Tibial nerve (tissue), 4 donors: ENCODE measurements around the gene FAM217A. TPM values are rescaled to one million over a fixed set of nuclear protein-coding genes. Genes with fewer than 3 reads are reported as not detected.

ENCODE experiments used
- DNase-seq, 2 donors: peaks; one replicate each; pipeline ENCODE4 v3.0.0-alpha.2; 2019; ENCODE audit warnings: low spot score in 2 of 2
- H3K27ac ChIP-seq, 4 donors: fragments of 200-600 bp; sonication (generic) in 3 of 4; one replicate each; pipeline ENCODE4 v1.5.1; 2017 to 2019; ENCODE audit warnings: mild to moderate bottlenecking in 1 of 4
- H3K27me3 ChIP-seq, 2 donors: fragments of 200-600 bp; sonication (generic) in 1 of 2; one replicate each; pipeline versions ENCODE4 v1.5.1 to v1.6.0; 2017 to 2019
- H3K36me3 ChIP-seq, 3 donors: fragments of 200-600 bp; sonication (generic); one replicate each; pipeline ENCODE4 v1.5.1; 2018 to 2019
- H3K4me1 ChIP-seq, 4 donors: fragments of 200-600 bp; sonication (generic) in 3 of 4; one replicate each; pipeline ENCODE4 v1.5.1; 2017 to 2019
- H3K4me3 ChIP-seq, 4 donors: fragments of 200-600 bp; sonication (generic) in 3 of 4; one replicate each; pipeline ENCODE4 v1.5.1; 2017 to 2019; ENCODE audit warnings: mild to moderate bottlenecking in 1 of 4, moderate library complexity in 1 of 4
- H3K9me3 ChIP-seq, 4 donors: fragments of 200-600 bp; sonication (generic) in 3 of 4; one replicate each; pipeline ENCODE4 v1.5.1; 2017 to 2019
- EP300 ChIP-seq, 2 donors: sonication (generic); formaldehyde crosslinking; IDR thresholded peaks; one replicate each; pipeline ENCODE4 v1.6.1; 2017; ENCODE audit warnings: antibody characterized with exemption in 2 of 2, mild to moderate bottlenecking in 1 of 2
- POLR2A ChIP-seq, 2 donors: fragments of 450-650 bp; IDR thresholded peaks; one replicate each; pipeline ENCODE4 v1.6.1; 2017; ENCODE audit warnings: antibody characterized with exemption in 2 of 2, mild to moderate bottlenecking in 2 of 2, moderate library complexity in 2 of 2
- WGBS, 2 donors: methylation state at CpG; one replicate each; pipeline ENCODE4 v1.1.5; 2018; 5-methylcytosine and 5-hydroxymethylcytosine counted together
- total RNA-seq, 4 donors: library from RNA; depleted of rRNA; stranded (reverse); fragments of >200 nt; gene quantifications; one replicate each; pipeline ENCODE4 v1.1.0, GENCODE V29; 2016
- TF ChIP-seq, protein P1 (sequence below), 5 experiments: fragments of 200-600 bp in 3 of 5; fragments of 450-650 bp in 2 of 5; sonication (generic) in 3 of 5; IDR thresholded peaks; one replicate each; pipeline ENCODE4 v1.5.1; 2016 to 2019; ENCODE audit warnings: antibody characterized with exemption in 5 of 5, mild to moderate bottlenecking in 3 of 5, moderate library complexity in 2 of 5

The FAM217A gene
- total RNA-seq, 4 donors from 2014 or later: not detected

DNA sequence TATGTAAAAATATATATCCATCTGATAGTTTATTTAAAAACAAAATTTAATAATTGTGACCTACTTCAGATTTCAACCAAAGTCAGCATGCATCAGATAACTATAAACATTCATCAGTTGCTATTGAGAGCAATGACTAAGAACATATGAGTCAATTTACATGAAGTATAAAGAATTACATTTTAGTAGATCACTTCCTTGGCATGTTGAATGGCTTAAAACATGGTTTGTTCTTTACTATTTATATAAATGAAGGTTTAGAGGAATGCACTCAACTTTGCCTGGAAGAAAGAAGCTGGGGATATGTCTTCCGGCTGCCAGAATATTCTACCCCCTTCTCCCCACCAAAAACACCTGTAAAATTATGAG is 6.4 kb upstream of the FAM217A start:
- no peaks in the 10 kb centered on the region for H3K36me3 ChIP-seq
- no peaks in the 10 kb centered on the region for H3K9me3 ChIP-seq
- H3K4me1 ChIP-seq: no peaks in the 10 kb centered on the region
- no peak overlapping the region for H3K4me3 ChIP-seq
- TF ChIP-seq EP300 (IDR thresholded peaks at IDR 0.05) (no peak), POLR2A (IDR thresholded peaks at IDR 0.05) (no peak)
- TF ChIP-seq, protein P1, sequence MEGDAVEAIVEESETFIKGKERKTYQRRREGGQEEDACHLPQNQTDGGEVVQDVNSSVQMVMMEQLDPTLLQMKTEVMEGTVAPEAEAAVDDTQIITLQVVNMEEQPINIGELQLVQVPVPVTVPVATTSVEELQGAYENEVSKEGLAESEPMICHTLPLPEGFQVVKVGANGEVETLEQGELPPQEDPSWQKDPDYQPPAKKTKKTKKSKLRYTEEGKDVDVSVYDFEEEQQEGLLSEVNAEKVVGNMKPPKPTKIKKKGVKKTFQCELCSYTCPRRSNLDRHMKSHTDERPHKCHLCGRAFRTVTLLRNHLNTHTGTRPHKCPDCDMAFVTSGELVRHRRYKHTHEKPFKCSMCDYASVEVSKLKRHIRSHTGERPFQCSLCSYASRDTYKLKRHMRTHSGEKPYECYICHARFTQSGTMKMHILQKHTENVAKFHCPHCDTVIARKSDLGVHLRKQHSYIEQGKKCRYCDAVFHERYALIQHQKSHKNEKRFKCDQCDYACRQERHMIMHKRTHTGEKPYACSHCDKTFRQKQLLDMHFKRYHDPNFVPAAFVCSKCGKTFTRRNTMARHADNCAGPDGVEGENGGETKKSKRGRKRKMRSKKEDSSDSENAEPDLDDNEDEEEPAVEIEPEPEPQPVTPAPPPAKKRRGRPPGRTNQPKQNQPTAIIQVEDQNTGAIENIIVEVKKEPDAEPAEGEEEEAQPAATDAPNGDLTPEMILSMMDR (IDR thresholded peaks at IDR 0.05): no peak
- DNase-seq: no peak
- WGBS, 2 donors: 90 to 98% methylated on average over 1 of the region's 1 CpG
- H3K27me3 ChIP-seq: no peaks in the 10 kb centered on the region
- no peak overlapping the region for H3K27ac ChIP-seq

DNA sequence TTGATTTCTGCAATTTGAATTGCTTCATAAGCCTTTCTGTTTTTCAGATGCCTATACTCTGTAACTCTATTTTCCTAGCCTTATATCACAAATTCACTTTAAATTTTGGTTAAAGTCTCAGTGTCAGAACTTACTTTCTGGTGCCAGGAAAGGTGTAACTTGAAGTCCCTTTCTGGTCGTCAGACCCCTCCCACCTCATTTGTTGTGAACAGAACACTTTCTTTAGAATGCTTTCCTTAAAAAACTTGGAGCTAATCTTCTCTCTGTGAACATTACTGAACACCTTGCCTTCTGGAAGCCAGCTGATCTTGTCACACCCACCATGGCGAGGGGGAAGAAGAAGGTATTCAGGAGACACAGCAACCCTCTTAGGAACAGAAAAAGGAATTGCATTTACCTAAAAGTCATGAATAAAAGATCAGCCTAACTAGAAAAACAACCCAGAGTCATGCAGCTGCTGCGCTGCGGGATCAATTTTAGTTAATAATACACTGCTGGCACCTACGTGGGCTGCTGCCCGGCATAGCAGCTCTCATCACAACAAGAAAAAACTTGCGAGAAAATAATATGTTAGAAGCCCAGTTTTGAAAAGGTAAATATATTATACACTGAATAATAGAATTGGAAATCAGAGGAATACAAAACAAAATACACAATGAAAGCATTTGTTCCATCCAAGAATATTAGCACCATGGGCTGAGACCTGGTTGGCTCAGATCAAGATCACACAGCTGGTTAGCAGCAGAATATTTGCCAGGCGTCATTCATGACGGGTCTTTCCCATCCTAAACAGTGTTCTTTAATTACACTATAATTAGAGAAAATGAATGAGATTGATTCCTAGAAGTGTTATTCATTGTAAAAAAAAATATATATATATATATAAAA is 5.8 kb upstream of the FAM217A start:
- WGBS, 2 donors: 76 to 81% methylated on average over 9 of the region's 9 CpGs

DNA sequence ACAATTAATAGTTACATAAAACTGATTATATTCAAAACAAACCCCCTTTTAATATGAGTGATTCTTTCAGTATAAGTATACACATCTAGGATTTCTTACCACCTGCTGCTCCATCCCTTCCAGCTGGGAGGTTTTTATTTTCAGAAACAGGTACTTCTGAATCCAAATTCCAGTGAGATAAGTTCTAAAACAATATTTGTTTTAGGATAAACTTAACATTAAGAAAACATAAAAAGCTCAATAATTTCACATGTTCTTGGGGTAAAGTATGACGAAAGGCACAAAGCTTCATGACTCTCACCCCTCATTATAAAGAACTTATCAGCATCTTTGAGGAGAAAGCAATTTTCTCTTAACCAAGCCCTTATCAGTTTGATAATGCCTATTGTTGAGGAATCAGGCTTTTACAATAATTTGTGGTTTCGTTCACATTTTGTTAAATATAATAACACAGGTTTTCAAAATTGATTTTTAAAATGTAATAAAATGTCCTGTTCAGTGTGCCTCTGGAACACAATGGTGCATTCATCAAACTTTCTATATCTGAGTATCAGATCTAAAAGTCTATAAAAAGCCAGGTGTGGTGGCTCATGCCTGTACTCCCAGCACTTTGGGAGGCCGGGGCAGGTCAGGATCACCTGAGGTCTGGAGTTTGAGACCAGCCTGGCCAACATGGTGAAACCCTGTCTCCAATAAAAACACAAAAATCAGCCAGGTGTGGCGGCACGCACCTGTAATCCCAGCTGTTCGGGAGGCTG is 4.3 kb downstream of the FAM217A start:
- H3K36me3 ChIP-seq: no peaks in the 10 kb centered on the region
- H3K27me3 ChIP-seq: peaks cover 0 to 19% of the 10 kb centered on the region in 2 donors
- no peaks in the 10 kb centered on the region for H3K9me3 ChIP-seq
- H3K4me3 ChIP-seq: no peak overlapping the region
- no peak overlapping the region for H3K27ac ChIP-seq
- H3K4me1 ChIP-seq: no peaks in the 10 kb centered on the region
- TF ChIP-seq POLR2A (IDR thresholded peaks at IDR 0.05) (no peak), EP300 (IDR thresholded peaks at IDR 0.05) (no peak)
- TF ChIP-seq, protein P1 (IDR thresholded peaks at IDR 0.05): no peak
- 77 to 91% methylated on average over 6 of the region's 6 CpGs for WGBS, 2 donors
- no peak for DNase-seq

More for the DNA sequence above, 5.8 kb upstream of the FAM217A start:
- Histone ChIP-seq H3K27ac (no peak overlapping the region), H3K27me3 (no peaks in the 10 kb centered on the region), H3K4me3 (no peak overlapping the region), H3K36me3 (no peaks in the 10 kb centered on the region), H3K9me3 (no peaks in the 10 kb centered on the region), H3K4me1 (no peaks in the 10 kb centered on the region)
- DNase-seq: no peak
- TF ChIP-seq EP300 (IDR thresholded peaks at IDR 0.05) (no peak), POLR2A (IDR thresholded peaks at IDR 0.05) (no peak)
- TF ChIP-seq, protein P1 (IDR thresholded peaks at IDR 0.05): no peak

DNA sequence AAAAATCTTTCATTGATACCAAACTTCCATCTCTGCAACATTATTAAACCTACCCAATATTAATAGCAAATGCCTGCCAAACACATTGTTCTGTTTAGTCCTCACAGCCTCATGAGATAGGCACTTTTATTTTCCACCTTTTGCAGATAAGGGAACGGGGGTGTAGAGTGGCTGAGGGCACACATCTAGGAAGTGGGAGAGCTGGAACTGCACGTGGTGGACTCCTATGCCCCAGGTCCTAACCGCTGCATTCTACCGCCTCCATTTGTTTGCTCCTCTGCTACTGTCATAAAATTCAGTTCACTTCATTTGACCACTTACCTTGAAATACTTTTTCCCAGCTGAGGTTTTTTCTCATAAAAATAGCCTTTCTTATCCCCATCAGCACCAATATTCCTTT is 7.6 kb downstream of the FAM217A start:
- no peaks in the 10 kb centered on the region for H3K27me3 ChIP-seq
- WGBS, 2 donors: 60 to 70% methylated on average over 4 of the region's 4 CpGs
- no peaks in the 10 kb centered on the region for H3K36me3 ChIP-seq
- no peak for TF ChIP-seq EP300 (IDR thresholded peaks at IDR 0.05)
- no peak for TF ChIP-seq POLR2A (IDR thresholded peaks at IDR 0.05)
- TF ChIP-seq, protein P1 (IDR thresholded peaks at IDR 0.05): no peak
- no peaks in the 10 kb centered on the region for H3K9me3 ChIP-seq
- DNase-seq: no peak
- no peaks in the 10 kb centered on the region for H3K4me1 ChIP-seq
- H3K4me3 ChIP-seq: no peak overlapping the region
- no peak overlapping the region for H3K27ac ChIP-seq

DNA sequence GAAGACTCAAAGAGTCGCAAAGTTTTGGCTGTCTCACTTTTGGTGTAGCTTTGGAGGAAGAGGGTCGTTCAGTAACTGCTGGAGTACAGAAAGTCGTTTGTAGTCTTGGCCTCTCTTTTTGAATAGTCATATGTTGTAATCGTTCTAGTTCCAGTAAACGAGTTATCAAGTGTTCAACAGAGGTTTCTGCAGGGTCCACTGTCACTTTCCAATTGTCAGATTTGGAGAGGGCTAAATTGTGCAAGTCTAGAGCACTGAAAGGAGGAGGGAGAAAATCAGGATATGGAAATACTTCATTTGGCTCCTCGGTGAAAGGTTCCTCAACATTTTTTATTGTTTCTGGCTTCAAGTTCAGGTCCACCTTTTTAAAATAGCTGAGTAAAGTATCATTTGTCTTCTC is 9.7 kb downstream of the FAM217A start:
- TF ChIP-seq, protein P1 (IDR thresholded peaks at IDR 0.05): no peak
- TF ChIP-seq EP300 (IDR thresholded peaks at IDR 0.05) (no peak), POLR2A (IDR thresholded peaks at IDR 0.05) (no peak)
- no peak for DNase-seq
- Histone ChIP-seq H3K4me3 (no peak overlapping the region), H3K27me3 (no peaks in the 10 kb centered on the region), H3K36me3 (peaks cover 0 to 19% (median 0%) of the 10 kb centered on the region in 3 donors), H3K27ac (no peak overlapping the region), H3K9me3 (no peaks in the 10 kb centered on the region), H3K4me1 (no peaks in the 10 kb centered on the region)
- 66 to 68% methylated on average over 6 of the region's 6 CpGs for WGBS, 2 donors
